NAMALWA (cell line): Measurements from ENCODE around the gene UQCR10.

ENCODE experiments used
- DNase-seq: peaks from one replicate; pipeline ENCODE4 v3.0.0-alpha.2; 2015; ENCODE audit warnings: low spot score

The UQCR10 gene

GRCh38 chr22:29767171-29768051 lies at the start of gene UQCR10:
UQCR10 (plus strand) TSS chr22:29767369; CDS start chr22:29767399, 30 bp downstream.
- peak; percentile 93 for DNase-seq

- DNase-seq, result no peak
These were observed 49.4 kb upstream of the UQCR10 start for GRCh38 chr22:29717789-29718188.

- DNase-seq, result no peak
These were observed 47.9 kb upstream of the UQCR10 start for GRCh38 chr22:29718949-29719898.

- no peak for DNase-seq
These were observed 47.1 kb upstream of the UQCR10 start, which contains the start of gene CABP7 for GRCh38 chr22:29719899-29720645. CABP7 (plus strand) TSS chr22:29720003; CDS start chr22:29720425, 422 bp downstream.

- DNase-seq, result no peak
These were observed 46.3 kb upstream of the UQCR10 start for GRCh38 chr22:29720811-29721323.

GRCh38 chr22:29722151-29722550 lies 45.0 kb upstream of the UQCR10 start:
- DNase-seq, result no peak

GRCh38 chr22:29722587-29722986 lies 44.6 kb upstream of the UQCR10 start:
- no peak for DNase-seq

- DNase-seq, result no peak
These were observed 43.4 kb upstream of the UQCR10 start for GRCh38 chr22:29723766-29724165.

- DNase-seq, result no peak
These were observed 42.3 kb upstream of the UQCR10 start for GRCh38 chr22:29724843-29725242.

- DNase-seq, result no peak
These were observed 41.1 kb upstream of the UQCR10 start for GRCh38 chr22:29726106-29726505.

- no peak for DNase-seq
These were observed 40.5 kb upstream of the UQCR10 start for GRCh38 chr22:29726512-29727130.

- peak; percentile 45 for DNase-seq
These were observed 40.0 kb upstream of the UQCR10 start for GRCh38 chr22:29727131-29727523.

GRCh38 chr22:29729161-29729560 lies 38.0 kb upstream of the UQCR10 start:
- DNase-seq, result no peak

GRCh38 chr22:29731058-29731850 lies 35.9 kb upstream of the UQCR10 start:
- no peak for DNase-seq

- no peak for DNase-seq
These were observed 34.3 kb upstream of the UQCR10 start for GRCh38 chr22:29732883-29733282.

GRCh38 chr22:29733362-29734201 lies 33.6 kb upstream of the UQCR10 start:
- DNase-seq, result peak; percentile 22

GRCh38 chr22:29734406-29734805 lies 32.8 kb upstream of the UQCR10 start:
- DNase-seq, result no peak

GRCh38 chr22:29734838-29735237 lies 32.3 kb upstream of the UQCR10 start:
- no peak for DNase-seq

GRCh38 chr22:29735416-29735815 lies 31.8 kb upstream of the UQCR10 start:
- DNase-seq, result no peak
